H4 (cell line): ENCODE results near the gene DUSP12. TPM values are rescaled to one million over a fixed set of nuclear protein-coding genes. Genes with fewer than 3 reads are reported as not detected.

Source experiments
- DNase-seq: peaks from one replicate; pipeline ENCODE4 v3.0.0-alpha.2; 2015; ENCODE audit warnings: low spot score
- total RNA-seq: library from RNA; depleted of rRNA; stranded (reverse); fragments of >200 nt; shearing (Covaris generic); gene quantifications from 2 replicates; pipeline ENCODE4 v1.2.3, GENCODE V29; 2014

DUSP12 gene
- total RNA-seq, 1 experiment from 2014 or later, result 42.5 TPM

DNA sequence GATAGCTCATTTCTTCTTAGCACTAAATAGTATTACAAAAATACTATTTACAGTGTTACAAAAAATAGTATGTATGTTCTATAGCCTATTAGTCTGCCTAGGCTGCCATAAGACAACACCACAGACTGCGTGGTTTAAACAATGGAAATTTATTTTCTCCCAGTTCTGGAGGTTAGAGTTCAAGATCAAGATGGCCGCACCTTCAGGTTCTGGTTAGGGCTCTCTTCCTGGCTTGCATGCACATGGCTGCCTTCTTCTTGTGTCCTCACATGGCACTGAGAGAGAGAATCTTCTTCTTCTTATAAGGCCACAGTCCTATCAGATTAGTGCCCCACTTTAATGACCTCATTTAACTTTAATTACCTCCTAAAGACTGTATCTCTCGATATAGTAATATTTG, 20.7 kb downstream of the DUSP12 start:
- DNase-seq, result no peak

GRCh38 chr1:161771161-161771560, 21.6 kb downstream of the DUSP12 start:
- DNase-seq, result no peak

GRCh38 chr1:161771973-161772372, 22.4 kb downstream of the DUSP12 start:
- no peak for DNase-seq

DNA sequence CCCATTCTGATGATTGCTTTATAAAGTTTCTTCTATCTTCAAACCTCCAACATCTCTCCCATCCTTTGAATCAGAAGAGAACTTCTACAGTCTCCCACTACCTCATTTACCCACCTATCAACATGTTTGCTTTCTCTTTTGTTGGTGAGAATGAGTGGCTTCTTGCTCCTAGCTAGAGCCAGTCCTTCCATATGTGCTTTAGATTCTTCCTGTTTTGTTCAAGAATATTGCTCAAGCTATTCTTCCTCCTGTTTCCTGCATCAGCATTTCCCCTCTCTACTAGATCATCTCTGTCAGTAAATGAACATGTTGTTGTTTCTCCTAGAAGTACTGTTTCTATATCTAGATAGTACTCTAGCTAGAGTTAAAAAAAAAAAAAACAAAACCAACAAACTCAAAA, 22.8 kb downstream of the DUSP12 start:
- no peak for DNase-seq

DNA sequence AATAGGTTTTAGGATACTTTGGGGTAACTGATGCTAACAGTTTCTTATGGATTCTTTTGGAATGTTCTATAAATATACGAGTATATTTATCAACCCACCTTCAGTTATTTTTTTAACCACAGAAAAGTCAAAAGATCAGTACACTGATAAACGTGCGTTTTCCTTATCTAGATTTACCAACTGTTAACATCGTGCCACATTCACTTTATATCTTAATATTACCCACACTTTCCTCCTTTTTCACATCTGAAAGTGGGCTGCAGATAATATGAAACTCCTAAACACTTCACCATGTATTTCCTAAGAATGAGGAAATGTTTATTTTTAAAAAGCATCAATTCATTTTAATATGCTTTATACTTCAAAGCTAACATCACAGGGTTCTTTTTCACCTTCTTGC, 24.2 kb downstream of the DUSP12 start:
- DNase-seq, result no peak

DNA sequence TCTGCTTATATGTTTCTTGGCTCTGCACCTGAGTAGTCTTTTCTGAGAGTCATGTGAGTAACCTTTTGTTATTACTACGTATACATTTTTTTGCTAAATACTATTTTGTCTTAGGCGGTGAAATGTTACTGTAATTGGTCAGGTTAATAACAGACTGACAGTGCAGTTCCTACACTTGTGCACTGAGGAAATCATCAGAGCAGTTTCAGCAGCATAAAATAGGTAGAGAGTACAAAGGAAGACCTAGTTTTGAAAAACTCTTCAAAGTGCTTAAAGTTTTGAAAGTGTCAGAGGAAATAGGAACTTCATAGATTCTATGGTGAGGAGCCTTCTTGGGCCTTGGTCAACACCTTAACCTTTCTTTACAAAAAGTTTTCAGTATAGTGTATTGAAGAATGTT, 27.7 kb downstream of the DUSP12 start:
- DNase-seq, result no peak

DNA sequence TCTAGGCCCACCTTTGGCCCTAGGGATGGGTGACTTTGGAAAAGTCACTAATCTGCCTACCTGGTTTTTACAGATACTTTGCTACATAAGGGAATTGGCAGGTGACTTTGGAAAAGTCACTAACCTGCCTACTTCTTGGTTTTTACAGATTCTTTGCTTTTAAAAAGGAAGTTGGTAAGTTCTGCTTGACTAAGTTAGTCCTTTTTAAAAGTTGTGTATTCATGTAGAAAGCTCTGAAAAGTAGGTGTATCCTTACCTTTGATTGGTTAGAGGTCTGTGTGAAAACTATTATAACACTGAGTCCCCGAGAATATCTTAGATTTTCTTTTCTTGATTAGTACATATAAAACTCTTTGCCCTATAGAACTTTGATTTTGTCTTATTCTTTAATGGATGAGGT, 28.9 kb downstream of the DUSP12 start:
- DNase-seq, result no peak

- DNase-seq, result no peak
Observed at GRCh38 chr1:161779393-161779792, 29.8 kb downstream of the DUSP12 start.

DNA sequence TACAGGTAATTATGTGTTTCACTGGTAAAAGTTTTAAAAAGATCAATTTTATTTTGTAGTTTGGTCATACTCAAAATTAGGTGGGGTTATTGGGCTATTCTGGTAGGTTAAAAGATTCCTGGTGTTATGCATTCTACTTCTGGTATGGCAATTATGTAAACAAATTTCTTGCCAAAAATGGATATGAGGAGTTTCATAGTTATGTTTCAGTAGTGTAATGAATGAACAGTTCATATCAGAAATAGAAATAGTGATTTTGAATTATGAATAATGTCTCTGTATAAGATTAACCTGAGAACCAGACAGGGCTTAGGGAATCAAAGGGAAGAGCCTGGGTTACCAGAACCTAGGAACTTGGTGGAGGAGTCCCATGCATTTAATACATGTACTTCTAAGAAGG, 32.4 kb downstream of the DUSP12 start:
- no peak for DNase-seq

DNA sequence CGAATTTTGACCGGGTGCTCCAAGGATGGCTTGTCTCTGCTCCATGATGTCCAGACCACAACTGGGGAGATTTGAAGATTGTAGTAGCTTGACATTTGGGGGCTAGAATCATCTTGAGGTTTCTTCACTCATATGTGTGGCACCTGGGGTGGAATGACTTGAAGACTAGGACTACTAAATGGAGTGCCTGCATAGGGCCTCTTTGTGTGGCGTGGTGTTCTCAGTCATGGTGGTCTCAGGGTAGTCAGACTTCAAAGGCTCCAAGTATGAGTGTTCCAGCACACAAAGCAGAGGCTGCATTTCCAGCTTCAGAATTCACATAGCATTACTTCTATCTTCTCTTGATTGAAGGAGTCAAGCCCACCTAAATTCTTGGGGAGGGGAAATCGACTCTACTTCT, 33.3 kb downstream of the DUSP12 start:
- no peak for DNase-seq

- no peak for DNase-seq
Observed at GRCh38 chr1:161784968-161785367, 35.4 kb downstream of the DUSP12 start.

DNA sequence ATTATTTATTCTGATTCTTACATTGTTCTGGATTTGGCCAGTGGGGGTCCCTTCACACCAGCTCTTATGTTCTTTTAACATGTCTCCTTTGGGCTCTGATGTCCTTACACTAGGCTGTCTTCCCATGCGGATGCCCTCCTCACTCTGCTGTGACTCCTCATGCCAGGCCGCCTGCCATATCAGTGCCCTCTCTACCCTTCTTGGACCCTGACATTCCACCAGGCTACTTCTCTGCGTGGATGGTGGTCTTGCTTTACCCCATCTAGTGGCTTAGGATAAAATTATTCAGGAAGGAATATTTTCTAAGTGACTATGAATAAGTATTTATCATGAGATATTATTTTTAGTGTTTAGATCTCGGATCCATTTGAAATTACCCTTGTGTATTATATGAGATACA, 37.8 kb downstream of the DUSP12 start:
- no peak for DNase-seq

DNA sequence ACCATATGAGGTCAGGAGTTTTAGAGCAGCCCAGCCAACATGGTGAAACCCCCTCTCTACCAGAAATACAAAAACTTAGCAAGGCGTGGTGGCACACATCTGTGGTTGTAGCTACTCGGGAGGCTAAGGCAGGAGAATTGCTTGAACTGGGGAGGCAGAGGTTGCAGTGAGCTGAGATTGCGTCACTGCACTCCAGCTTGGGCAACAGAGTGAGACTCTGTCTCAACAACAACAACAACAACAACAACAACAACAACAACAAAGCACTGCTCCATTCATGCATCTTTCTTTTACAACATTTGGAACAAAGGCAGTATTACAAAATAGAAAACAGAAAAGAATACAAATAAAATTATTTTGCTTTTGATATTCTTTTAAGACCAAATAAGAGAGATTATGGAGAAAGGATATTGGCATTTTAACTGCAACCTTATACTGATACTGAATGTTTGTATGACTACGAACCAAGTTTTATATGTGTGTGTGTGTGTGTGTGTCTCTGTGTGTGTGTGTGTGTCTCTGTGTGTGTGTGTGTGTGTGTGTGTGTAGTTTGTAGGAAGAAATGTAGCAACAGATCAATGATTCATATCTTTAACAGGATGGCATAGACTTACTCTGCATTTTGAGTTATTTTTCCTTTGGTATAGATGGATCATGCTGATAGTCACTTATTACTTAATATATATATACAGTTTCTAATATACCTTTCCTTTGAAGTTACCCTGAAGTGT, 41.2 kb downstream of the DUSP12 start:
- no peak for DNase-seq

DNA sequence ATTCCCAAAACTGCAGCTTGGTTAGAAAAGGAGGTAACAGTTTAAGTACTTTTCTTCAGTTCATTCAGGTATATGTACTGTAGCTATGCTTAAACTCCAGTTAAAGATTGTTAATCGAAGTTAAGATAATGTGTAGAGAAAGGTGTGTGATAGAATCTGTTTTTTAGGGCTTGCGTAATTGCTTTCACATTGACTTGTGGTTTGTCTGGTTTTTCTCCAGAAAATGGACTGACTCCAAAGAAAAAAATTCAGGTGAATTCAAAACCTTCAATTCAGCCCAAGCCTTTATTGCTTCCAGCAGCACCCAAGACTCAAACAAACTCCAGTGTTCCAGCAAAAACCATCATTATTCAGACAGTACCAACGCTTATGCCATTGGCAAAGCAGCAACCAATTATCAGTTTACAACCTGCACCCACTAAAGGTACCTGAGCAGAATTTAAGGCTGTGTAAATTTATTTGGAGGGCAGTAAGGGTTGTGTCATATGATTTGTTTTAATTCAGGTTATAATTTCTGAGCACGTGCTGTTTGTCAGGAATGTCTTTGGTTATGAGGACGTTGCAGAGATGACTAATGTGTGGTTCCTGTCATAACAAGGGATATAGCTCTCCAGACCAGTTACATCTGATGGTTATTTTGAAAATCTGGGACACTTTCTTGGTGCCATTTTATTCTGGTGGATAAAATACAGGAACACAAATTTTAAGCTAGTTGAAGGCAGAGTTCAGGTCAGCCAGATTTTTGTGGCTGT, 42.5 kb downstream of the DUSP12 start:
- no peak for DNase-seq

GRCh38 chr1:161792740-161793139, 43.2 kb downstream of the DUSP12 start:
- peak; percentile 64 for DNase-seq

- no peak for DNase-seq
Observed at GRCh38 chr1:161799792-161800191, 50.2 kb downstream of the DUSP12 start.

DNA sequence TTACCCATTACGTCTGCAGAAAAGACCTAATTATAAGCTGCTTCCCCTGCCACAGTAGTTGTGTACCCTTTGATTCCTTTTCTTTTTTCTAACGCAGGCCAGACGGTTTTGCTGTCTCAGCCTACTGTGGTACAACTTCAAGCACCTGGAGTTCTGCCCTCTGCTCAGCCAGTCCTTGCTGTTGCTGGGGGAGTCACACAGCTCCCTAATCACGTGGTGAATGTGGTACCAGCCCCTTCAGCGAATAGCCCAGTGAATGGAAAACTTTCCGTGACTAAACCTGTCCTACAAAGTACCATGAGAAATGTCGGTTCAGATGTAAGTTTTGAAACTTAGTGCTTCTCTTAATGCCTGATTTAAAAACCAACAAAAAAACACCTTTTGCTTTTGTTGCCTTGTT, 52.4 kb downstream of the DUSP12 start:
- DNase-seq, result no peak

GRCh38 chr1:161803181-161803580, 53.6 kb downstream of the DUSP12 start:
- DNase-seq, result no peak

- no peak for DNase-seq
Observed at GRCh38 chr1:161805399-161806197, 56.0 kb downstream of the DUSP12 start.
